Glomerular visceral epithelial cell (primary cell): ENCODE measurements around the gene SLC39A11.
A peak's percentile ranks its signal among the peaks of the same experiment; 100 is the strongest.
"Not testable (repeated sequence)": the region's sequence is repeated elsewhere in the genome, so short reads cannot be mapped to it uniquely, and the experiment has no call there.

Source experiments
- DNase-seq: peaks from one replicate; pipeline ENCODE4 v3.0.0-alpha.2; 2016; ENCODE audit errors: extremely low spot score

Gene SLC39A11

DNA sequence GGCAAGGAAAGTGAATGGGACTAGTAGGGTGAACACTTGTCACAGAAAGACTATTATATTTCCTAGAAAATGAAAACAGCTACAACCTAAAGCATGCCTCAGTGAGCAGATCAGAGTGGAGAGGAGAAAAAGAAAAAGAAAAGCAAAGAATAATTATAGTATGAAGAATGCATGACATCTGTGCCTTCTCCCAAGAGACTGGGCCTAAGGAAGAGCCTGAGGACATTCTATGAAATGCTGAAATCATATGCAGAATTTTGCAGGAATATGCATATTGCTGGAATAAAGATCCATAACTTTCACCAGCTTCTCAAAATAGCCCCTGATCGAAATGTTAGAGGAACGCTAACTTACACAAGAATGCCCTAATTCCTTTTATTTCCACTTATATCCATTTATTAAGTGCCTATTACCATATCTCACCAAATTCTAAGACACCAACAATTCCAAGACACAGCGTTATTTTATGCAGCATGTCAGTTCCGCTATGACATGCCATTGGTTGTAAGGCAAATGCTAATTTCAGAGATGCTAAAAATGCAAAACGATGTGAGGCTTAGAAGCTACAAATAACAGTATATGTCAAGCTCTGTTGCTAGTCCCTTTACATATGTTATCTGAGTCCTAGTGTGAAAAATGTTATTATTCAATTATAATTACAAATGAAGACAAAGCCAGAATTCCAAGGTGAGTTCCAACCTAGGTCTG, 171.0 kb downstream of the SLC39A11 start:
- DNase-seq, result no peak

DNA sequence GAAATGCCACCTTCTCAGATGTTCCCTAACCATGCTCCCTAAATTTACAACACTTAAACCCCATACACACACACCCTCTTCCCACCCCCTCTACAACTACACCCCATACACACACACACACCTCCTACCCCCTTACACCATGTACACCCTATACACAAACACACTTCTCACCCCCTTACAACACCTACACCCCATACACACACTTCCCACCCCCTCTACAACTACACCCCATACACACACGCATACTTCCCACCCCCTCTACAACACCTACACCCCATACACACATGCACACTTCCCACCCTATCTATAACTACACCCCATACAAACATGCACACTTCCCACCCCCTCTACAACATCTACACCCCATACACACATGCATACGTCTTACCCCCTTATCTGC, 172.0 kb downstream of the SLC39A11 start:
- no peak for DNase-seq

DNA sequence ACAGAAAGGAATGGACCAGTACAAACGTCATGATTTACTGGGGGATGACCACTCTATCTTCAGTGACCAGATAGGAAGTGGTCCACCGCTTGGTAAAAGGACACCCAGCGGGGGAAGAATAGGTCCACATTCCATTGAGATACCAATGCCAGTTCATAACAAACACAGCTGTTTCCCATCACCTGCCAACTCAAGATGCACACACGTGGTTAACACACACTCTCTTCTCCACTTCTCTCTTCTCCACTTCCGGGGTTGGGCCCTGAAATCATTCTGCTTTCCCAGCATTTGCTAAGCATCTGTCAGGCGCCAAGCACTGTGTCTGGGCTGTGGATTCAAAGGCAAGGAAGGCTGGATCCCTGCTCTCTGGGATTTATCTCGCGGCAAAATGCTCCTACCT, 175.5 kb downstream of the SLC39A11 start:
- DNase-seq, result no peak

DNA sequence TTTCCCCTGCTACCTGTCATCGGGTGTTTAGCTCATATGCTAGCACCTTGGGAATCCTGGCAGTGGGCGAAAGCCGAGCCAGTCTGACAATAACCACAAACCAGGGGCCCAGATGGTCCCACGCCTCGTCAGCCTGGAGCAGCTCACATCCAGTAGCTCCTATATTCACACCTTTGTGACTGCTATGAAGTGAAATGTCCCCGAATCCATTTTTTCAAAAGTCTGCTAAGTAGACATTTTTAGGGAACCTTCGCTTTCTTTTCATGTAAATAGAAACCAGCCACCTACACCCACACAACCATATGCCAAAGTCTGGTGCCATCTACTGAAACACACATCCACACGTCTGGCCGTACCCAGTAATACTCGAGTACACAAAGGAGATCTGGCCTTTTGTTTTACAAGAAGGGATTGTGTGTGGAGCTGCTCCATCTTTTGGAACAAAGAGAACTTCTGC, 176.8 kb downstream of the SLC39A11 start:
- no peak for DNase-seq

DNA sequence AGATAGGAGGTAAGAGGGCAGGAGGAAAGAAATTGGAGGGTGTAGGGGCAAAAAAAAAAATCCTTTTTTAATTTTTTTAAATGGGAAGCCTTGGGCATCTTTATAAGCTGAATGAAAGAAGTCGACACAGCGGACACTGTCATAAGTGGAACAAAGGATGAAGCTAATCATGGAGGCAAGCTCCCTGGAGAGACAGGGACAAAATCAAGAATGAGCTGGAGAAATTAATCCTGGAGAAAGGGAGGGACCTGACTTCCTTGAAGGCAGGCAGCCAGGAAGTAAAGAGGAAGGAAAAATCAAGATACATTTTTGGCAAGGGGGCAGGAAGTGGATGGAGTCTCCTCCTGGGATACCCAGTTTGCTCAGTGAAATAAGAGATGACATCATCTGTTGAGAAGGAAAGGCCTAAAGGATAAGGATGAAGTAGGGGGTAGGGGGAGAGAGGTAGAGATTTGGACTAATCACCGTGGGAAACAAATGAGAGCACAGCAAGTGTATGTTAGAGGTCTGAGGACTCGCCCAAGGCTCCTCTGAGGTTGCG, 179.3 kb downstream of the SLC39A11 start:
- DNase-seq, result no peak

DNA sequence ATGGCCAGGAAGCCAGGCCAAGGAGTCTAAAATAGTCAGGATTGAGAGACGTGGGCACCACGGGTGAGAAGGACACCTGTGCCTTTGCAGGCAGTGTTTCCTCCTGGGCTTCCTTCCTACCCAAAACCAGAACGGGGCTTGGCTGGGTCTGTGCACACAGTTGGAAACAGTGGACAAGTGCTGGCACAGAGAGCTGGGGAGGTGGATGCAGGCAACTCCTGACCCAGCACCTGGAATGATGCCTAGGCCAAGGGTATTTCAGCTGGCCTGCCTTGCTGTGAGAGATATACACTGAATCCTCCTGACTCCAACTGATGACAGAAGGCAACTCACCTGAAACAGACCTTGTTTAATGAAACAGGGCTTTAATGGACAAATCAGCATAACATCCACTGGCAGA, 186.2 kb downstream of the SLC39A11 start:
- no peak for DNase-seq

DNA sequence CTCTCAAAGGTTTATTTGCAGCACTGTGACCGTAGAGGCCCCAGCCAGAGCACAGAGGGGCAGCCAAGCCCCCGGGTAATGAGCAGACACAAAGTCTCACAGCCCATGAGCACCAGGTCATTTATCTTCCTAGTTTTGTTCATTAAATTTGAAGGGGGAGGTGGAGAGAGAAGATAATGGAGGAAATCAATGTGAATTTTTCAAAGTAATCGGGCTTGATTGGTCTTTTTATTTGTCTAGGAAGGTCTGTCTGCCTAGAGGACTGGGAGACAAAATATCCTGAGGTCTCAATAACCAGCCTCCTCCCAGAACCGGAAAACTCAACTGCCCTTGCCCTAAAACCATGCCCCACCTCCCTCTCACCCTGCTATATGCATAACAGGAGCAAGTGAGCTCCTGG, 189.0 kb downstream of the SLC39A11 start:
- DNase-seq, result no peak

DNA sequence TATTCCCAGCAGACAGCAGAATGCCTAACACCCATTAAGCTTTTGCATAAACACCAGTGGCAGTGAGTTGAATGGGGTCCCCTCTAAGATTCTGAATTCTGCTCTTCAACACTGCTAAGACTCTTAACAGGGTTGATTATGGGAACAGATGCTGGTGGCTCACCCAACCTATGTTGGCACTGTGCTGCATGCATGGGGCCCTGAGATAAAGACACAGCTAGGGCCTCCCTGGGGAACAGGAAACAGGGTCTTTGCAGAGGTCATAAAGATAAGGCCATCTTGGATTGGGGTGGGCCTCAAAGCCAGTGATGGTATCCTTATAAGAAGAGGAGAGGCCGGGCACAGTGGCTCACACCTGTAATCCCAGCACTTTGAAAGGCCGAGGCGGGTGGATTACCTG, 190.8 kb downstream of the SLC39A11 start:
- DNase-seq, result no peak

DNA sequence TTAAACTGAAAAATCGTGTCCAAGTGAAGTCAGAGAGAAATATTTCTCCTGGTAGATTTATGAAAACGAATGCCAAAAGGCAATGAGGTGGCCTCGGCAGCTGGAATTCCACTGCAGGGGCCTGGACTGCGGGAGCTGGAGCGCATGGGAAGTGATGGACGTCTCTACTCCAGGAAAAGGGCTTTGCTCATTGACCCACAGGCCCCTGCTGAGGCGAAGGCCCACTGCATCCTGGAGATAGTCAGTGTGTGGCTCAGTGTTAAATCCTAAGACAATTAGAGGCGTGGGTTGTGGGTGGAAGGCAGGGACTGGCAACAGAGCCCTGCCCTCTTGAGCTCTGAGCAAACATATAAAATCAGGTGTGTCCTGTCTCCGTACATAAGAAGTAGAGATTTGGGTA, 191.4 kb downstream of the SLC39A11 start:
- no peak for DNase-seq

DNA sequence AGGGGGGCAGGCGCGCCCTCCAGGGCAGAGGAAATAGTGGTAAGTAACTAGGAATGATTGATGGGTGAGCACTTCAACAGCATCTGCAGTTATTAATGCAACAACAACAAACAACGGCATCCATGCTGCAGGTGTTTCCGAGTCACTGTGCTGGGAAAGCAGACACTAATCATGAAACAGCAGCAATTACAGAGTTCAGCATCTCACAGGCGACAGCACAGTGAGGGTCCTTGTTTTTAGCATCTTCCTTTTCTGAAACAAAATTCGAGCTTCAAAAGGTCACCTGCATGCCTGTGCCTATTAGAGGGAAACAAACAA, 191.9 kb downstream of the SLC39A11 start:
- DNase-seq, result no peak

DNA sequence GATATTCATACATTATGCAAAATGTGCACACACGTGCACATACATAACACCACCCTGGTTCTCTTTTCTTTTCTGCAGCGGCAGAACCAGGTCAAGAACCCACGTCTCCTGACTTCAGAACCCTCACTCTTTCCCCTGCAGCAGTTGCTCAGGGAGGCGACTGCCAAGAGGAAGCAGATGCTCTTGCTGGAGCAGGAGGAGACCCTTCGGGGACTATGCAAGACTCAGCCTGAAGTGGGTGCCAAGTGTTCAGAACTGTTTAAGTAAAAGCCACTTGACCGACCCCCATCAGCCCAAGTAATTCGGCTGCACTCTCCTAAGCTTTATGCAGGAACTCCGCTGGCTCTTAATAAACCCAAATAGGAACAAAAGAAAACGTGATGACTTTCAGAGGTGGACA, 193.8 kb downstream of the SLC39A11 start:
- no peak for DNase-seq

DNA sequence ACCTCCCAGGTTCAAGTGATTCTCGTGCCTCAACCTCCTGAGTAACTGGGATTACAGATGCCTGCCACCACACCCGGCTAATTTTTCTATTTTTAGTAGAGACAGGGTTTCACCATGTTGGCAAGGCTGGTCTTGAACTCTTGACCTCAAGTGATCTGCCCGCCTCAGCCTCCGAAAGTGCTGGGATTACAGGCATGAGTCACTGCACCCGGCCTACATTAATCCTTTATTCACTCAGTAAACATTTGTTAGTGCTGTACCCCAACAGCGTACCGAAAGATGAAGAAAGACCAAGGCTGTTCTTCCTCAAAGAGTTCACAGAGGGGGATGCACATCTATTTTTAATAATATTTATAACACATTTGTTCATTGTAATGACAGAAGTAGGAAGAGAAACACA, 196.2 kb downstream of the SLC39A11 start:
- DNase-seq, result not testable (repeated sequence)

DNA sequence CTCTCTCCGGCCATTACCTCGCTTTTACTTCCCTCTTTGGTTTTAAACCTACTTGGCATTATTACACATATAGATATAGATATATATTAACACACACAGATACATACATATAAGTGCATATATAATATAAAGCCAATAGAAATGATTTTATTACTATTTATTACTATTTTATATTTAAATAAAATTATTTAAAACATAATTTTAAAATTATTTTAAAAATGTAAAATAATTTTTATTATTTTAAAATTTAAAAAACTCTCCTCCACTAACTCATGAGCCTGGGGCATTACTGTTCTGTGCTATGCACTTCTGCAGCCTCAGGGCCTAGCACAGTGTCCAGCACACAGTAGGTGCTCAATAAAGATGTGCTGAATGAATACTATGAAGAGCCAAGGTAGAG, 200.9 kb downstream of the SLC39A11 start:
- no peak for DNase-seq

DNA sequence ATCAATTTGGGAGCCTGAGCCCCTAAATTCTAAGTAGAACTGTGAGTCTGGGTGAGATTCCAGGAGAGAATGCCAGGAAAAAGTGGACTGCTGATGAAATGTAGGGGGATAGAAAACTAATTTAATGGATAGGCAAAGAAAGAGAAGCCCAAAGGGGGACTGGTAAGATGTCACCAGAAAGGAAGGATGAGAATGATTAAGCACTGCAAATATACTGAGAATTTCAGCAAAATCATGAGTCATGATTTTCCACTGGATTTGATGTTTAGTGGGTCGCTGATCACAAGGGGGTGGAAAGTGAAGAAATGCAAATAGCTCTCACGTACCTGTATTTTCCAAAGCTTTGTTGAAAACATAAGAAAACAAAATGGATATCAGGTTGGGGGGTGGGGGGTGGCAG, 201.8 kb downstream of the SLC39A11 start:
- peak; percentile 18 for DNase-seq

DNA sequence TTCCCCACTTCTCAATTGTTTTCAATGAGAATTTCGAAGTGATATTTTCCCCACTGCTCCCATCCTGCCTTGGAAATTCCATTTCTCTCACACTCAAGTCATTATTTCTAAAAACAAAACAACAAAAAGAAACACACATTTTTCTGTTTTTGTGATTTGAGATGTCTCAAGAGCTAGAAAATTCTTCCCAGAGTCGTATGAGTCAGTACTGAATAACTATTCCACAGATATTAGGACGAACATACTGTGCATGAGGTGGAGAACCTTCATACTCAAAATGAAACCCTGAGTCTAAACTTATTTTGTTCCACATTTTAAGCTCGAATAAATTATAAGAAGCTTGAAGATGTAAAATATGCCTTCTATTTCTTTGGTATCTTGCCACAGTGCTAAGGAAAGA, 204.6 kb downstream of the SLC39A11 start:
- no peak for DNase-seq

DNA sequence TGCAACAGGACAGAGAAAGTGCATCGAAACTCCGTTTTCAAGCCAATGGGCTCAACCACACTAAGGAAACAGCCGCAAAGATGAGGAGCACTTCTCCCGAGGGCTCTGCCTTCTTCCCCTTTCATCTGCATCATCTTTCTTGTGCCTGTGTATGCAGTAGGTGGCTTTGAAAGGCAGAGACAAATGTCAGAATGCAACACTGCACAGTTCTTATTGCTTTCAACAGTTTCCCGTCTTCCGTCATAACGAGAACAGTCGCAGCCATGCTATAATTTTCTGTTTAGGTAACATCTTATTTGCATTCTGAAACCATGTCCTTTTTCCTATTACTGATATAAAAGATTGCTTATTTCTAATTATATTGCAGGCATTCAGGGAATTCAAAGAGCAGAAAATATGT, 205.2 kb downstream of the SLC39A11 start:
- DNase-seq, result no peak

DNA sequence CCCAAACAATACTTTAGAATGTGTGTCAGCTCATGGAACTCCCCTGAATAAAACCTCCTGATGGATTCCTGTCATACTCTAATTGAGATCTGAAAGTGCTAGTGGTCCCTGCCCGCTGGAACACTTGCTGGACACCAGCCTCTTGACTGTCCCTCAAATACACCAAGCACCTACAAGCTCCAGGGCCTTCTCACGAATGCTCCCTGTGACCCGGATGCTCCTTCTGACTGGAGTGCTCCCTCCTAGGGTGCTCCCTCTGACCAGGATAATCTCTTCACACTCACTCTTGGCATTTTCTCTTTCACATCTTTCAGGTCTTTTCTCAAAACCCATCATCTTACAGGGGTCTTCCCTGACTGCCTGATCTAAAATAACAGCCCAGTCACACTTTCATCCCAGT, 205.9 kb downstream of the SLC39A11 start:
- DNase-seq, result no peak

DNA sequence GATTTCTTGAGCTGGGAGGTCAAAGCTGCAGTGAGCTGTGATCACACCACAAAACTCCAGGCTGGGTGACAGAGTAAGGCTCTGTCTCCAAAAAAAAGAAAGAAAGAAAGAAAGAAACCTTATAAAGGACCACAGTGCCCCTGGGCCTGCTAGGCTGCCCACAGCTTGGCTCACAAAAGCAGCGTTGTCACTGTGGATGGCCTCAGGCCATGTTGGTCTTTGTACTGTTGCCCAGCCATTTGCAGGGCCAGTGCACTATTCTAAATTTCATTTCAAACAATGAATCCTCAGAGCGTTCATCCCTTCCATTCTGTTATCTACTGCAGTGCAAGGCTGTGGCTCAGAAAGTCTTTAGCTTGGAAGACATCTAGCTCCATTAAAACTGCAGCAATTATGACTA, 208.4 kb downstream of the SLC39A11 start:
- no peak for DNase-seq

DNA sequence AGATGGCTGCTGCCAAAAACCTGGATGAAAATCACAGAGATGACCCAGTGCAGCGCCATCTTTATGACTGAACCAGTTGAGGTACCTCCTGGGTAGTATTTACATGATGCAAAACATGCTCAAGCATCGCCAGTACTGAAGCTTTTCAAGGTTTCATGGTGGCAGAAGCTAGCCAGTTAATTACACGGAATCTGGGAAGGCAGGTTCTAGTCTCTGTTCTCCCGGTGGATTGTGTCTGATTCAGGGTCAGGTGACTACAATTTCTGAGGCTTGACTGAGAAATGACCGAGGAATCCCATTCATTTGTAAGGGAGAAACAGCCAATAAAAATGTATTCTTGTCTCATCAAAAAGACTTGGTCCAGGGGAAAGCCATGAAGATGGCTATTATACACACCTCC, 209.1 kb downstream of the SLC39A11 start:
- no peak for DNase-seq

DNA sequence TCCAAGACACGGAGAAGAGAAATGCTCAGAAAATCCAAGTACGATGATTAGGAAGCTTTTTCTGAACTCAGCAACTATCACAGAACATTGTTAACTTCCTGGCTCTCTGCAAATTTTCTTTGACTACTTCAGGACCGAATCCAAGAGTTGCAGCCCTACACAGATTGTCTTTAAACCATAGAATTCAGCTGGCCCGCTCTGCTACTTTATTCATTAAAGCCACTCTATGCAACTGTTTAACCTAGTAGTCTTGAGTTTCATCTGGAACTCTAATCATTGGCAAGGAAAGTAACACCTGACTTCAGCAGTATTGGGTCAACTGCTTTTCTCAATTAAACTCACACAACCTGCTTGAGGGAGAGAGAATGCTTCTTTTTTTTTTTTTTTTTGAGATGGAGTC, 210.1 kb downstream of the SLC39A11 start:
- no peak for DNase-seq

DNA sequence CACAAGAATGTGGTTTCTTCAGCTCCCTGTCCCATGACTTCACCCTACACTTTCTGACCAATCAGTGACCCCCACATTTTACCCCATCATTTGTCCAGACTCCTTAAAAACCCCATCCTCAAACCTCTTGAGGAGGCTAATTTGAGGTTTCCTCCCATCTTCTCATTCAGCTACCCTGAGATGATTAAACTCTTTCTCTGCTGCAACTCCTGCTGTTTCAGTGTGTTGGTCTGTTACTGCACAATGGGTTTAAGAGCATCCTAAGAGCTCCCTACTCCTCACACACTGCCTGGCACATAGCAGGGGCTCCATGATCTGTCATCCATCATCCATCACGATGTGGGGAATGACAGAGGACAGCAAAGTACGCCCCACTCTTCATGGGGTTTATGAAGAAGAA, 212.6 kb downstream of the SLC39A11 start:
- DNase-seq, result no peak

DNA sequence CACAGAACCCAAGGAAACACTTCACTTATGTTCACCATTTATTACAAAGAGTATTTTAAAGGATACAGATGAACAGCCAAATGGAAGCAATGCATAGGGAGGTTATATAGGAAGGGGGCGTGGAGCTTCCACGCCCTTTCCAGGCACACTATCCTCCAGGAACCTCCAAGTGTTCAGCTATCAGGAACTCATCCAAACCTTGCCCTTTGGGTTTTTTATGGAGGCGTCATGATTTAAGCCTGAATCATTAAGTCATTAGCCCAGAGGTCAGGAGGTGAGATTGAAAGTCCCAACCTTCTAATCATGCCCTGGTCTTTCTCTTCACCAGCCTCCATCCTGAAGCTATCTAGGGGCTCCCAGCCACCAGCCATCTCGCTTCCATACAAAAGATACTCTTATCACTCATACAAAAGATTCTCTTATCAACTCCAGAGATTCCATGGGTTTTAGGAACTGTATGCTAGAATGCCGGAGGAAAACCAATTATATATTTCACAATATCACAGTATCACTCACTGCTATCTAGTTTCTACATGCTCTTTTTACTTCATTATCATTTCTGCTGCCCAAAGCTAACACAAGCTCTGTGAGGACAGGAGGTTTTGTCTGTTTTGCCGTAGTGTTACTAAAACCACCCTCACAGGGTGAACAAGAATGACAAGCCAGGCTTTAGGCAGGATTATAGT, 213.4 kb downstream of the SLC39A11 start:
- no peak for DNase-seq

DNA sequence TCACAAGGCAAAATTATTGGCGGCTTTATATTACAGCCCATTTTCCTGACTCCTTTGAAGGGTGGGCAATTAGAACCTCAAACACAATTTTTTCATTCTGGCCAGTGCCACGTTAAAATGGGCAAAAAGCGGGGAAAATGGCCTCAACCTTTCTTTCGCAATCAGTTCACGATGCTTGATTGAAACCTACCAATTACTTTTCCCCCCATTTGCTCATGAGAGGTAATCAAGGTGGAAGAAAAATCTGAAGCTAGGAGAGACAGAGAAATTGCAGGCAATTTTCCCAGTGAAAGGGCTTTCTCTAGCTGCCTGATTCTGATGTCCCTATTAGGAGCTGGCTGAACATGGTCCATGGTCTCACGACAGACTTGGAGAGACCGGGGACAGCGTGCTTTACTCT, 215.1 kb downstream of the SLC39A11 start:
- DNase-seq, result no peak

DNA sequence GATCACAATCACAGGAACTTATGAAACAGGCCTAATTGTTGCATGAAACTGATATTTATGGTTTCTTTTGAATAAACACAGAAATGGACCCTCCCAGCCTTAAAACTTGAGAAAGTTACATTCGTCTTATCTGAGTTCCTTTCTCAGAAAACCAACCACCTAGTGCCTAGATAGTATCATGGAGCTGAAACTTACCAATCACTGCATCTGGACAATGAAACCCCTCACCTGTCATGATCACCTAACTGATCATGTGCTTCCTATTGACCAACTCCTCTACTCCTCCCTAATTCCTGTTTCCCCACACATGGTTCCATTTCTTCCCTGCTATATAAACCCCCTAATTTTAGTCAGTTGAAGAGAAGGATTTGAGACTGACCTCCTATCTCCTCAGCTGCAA, 216.1 kb downstream of the SLC39A11 start:
- DNase-seq, result no peak
